Measurements from ENCODE around the gene MIEF2.
"Not testable (repeated sequence)": the region's sequence is repeated elsewhere in the genome, so short reads cannot be mapped to it uniquely, and the experiment has no call there.

Gene MIEF2

DNA sequence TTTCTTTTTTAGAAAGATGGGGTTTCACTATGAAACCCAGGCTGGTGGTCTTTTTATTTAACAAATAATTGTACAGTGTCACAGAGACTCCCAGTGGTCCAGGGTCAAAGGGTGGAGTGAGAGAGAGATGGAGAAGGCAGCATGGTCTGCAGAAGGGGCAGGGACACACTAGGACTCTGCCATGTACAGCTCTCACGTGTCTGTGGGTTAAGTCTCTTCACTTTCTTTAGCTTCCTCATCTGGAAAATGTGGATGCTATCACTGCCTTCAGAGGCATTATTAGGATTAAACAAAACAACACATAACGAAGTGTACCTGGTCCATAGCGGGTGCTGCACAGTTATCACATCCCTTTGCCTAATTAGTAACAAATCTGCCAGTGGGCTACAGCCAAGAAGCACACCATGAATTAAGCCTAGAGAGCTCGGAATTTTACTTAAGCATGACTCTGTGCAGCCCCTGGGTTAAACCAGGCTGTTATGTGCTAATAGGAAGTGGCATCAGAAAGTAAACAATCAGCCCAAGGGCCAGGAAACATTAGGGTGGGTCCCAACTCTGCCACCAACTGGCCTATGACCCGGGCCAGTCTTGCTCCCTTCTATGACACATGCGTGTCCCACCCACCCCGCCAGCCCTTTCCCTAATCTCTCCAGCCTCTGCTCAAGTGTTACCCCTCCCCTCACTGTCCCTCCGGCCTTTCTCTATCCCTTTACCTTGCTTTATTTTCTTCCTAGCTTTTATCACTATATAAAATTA, 40.4 kb downstream of the MIEF2 start:
- FAIRE-seq, result no peak

GRCh38 chr17:18303206-18303605, 42.7 kb downstream of the MIEF2 start:
- FAIRE-seq, result not testable (repeated sequence)

DNA sequence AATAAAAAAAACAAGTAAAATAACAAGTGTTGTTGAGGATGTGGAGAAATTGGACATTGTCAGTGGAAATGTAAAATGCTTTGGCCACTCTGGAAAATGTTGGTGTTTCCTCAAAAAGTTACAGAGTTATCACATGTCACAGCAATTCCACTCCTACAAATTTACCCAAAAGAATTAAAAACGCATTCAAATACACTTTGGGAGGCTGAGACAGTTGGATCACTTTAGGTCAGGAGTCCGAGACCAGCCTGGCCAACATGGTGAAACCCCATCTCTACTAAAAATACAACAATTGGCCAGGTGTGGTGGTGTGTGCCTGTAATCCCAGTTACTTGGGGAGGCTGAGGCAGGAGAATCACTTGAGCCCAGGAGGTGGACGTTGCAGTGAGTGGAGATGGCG, 48.7 kb downstream of the MIEF2 start:
- FAIRE-seq, result no peak

DNA sequence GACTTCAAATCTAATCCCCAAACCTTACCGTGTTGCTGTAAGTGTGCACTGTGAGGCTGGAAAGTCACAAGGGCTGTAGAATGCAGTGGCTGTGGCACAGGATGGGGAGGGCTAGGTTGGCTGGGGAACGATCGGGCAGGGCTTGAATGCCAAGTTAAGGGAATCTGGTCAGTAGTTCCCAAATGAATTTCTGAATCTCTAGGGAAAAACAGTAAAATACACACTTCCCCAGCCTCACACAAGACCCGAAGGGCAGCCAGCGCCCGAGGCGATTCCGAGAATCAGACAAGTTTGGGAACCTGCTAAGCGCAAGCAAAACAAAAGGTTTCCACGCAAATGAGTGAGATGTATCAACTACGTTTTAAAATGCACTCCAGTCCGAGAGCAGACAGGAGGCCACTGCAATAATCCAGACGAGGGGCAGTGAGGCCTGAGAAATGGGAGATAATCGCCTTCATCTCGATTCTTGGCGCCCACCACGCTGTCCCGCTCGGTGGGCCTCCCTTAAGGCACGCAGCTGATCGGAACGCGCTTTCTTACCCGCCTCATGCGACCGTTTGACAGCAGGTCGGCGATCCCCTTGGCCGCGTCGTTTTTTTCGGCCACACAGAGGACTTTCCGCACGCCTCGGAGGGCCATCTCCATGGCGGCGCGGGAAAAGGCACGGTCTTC, 53.7 kb downstream of the MIEF2 start:
- no peak for FAIRE-seq

DNA sequence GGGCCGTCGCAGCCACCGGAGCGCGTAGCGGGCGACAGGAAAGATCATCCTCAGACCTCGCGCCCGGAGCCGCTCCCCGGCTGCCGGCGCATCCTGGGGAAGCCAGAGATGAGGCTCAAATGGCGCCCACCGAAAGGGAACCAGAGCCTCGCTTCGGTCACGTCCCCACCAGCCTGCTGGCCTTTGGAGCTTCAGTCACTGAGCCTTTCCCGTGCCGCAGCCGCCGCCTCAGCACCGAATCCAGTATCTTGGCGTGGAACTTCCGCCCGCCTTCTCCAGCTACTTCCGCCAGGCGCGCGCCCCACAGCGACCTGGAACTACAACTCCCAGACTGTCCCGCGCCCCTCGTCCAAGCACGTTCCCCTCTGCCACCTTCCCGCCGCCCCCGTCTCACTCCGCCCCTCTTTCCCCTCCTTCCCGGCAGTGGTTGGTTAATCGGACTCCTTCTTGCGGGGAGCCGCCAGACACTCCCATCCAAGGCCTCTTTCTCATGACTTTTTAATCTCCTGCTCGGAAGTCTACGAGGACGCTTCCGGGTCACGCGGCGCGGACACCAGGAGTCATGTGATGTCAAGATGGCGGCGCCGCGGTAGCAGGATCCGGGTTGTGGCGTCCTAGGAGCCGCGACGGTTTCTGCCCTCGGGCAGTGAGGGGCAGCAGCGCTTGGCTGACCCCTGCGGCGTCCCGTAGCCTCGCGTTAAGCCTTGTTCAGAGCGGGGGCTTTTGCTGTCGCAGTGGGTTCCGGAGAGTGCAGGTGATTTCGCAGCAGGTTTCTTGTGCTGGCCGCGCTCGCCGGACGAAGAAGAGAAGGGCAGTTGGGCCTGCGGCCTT, 54.5 kb downstream of the MIEF2 start, which contains the start of the genes SMCR8 and TOP3A:
TSS of gene SMCR8 (plus strand) at position 563 of the 831 bp plus-strand sequence. CDS start 497 bp downstream, outside the sequence.
TSS of gene TOP3A (minus strand) at position 264 of the 831 bp plus-strand sequence. CDS start at position 48, 216 bp downstream.
- FAIRE-seq, result no peak

- no peak for FAIRE-seq
These were observed 55.1 kb downstream of the MIEF2 start for GRCh38 chr17:18315562-18315922.

GRCh38 chr17:18315961-18316360, 55.5 kb downstream of the MIEF2 start:
- no peak for FAIRE-seq
